ENCODE measurements around the gene HAO2. TPM values are rescaled to one million over a fixed set of nuclear protein-coding genes. Genes with fewer than 3 reads are reported as not detected.

Gene HAO2
- total RNA-seq, 2 experiments from 2014 or later, result not detected

DNA sequence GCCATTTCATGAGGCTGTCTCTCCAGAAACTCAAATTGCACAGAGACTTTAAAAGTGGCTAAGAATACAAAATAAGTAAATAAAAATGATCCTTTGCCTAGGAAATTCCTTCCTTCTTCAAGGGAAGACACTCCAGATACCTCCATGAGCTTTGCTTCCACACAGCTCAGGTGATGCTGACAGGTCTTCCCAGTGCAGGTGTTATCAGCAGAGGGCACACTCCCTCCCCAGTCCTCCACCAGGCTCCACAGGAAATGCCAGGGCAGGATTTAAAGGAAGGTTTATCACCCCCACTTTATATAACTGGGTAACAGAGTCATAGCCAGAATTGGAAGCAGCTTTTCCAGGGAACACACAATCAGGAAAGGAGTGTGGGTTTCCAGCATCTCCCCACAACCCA is 52.1 kb downstream of the HAO2 start:
- Histone ChIP-seq H3K4me3 (ENCODE audit: low read length) (no peak overlapping the region), H3K27me3 (ENCODE audit: control insufficient read depth in 1 of 2, insufficient read depth in 2 of 2, low read length in 2 of 2) (no peaks in the 10 kb centered on the region), H3K27ac (ENCODE audit: low read depth in 1 of 2, low read length in 2 of 2) (no peak overlapping the region), H3K9me3 (ENCODE audit: control insufficient read depth in 1 of 2, insufficient read depth in 1 of 2, low read length in 2 of 2) (no peaks in the 10 kb centered on the region), H3K4me1 (ENCODE audit: insufficient read depth, low read length) (no peaks in the 10 kb centered on the region), H3K36me3 (ENCODE audit: insufficient read depth, low read length) (no peaks in the 10 kb centered on the region)
- H3K27me3 Mint-ChIP-seq, result no peaks in the 10 kb centered on the region
- no peak overlapping the region for H3K27ac Mint-ChIP-seq
- DNase-seq (no peak), ATAC-seq (ENCODE audit: poor library complexity) (no peak)
- no peak overlapping the region for H3K4me3 Mint-ChIP-seq
- CTCF ChIA-PET, result no interaction called here
- H3K4me1 Mint-ChIP-seq (ENCODE audit: low read depth), result no peaks in the 10 kb centered on the region
- intact Hi-C loops (cut with DNase I, micrococcal nuclease), result no loop called here
- no peaks in the 10 kb centered on the region for H3K36me3 Mint-ChIP-seq (ENCODE audit: low read depth)
- TF ChIP-seq, protein P1, sequence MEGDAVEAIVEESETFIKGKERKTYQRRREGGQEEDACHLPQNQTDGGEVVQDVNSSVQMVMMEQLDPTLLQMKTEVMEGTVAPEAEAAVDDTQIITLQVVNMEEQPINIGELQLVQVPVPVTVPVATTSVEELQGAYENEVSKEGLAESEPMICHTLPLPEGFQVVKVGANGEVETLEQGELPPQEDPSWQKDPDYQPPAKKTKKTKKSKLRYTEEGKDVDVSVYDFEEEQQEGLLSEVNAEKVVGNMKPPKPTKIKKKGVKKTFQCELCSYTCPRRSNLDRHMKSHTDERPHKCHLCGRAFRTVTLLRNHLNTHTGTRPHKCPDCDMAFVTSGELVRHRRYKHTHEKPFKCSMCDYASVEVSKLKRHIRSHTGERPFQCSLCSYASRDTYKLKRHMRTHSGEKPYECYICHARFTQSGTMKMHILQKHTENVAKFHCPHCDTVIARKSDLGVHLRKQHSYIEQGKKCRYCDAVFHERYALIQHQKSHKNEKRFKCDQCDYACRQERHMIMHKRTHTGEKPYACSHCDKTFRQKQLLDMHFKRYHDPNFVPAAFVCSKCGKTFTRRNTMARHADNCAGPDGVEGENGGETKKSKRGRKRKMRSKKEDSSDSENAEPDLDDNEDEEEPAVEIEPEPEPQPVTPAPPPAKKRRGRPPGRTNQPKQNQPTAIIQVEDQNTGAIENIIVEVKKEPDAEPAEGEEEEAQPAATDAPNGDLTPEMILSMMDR (IDR thresholded peaks at IDR 0.05), result no peak
- H3K9me3 Mint-ChIP-seq, result no peaks in the 10 kb centered on the region
- POLR2A ChIA-PET, result no interaction called here

DNA sequence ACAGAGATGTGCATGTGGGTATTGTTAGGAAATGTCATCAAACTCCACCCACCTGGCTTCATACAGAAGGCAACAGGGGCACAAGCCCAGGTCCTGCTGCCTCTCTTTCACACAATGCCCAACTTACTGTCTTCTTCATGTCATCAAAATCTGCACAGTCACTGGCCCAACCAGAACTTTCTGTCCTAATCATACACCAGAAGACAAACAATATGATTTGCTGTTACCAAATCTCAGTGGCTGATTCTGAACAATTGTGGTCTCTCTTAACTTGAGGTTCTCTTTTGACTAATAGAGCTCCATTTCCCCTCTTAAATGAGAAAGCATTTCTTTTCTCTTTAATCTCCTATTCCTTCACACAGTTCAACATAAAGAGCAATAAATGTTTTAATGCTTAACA is 54.0 kb downstream of the HAO2 start:
- H3K36me3 ChIP-seq (ENCODE audit: insufficient read depth, low read length), result no peaks in the 10 kb centered on the region

DNA sequence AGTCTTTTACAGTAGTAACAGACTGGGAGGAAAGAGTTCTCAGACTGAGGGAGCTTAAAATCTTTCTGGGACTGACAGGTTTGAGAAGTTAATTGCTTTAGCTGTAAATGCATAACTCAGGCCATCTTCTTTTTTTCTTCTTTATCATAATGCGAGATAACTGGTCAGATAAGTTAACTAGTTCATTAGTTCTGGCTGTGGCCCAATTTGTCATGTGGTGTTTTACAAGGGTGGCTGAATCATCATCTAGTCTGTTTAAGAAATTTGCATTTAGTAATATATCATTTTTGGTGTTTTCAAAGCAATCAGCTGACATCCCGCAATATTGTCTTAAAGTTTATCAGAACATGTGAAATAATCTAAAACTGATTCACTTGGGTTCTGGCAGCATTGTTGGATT is 60.4 kb downstream of the HAO2 start:
- H3K9me3 ChIP-seq (ENCODE audit: control insufficient read depth in 1 of 2, insufficient read depth in 1 of 2, low read length in 2 of 2), result peaks cover 0 to 4% of the 10 kb centered on the region in 2 experiments
- no peaks in the 10 kb centered on the region for H3K36me3 ChIP-seq (ENCODE audit: insufficient read depth, low read length)
- ChIA-PET POLR2A (no interaction called here), CTCF (no interaction called here)
- H3K9me3 Mint-ChIP-seq, result no peaks in the 10 kb centered on the region
- H3K27ac ChIP-seq (ENCODE audit: low read depth in 1 of 2, low read length in 2 of 2), result no peak overlapping the region
- H3K27me3 Mint-ChIP-seq, result peaks cover 41% of the 10 kb centered on the region
- peaks cover 0 to 5% of the 10 kb centered on the region in 2 experiments for H3K27me3 ChIP-seq (ENCODE audit: control insufficient read depth in 1 of 2, insufficient read depth in 2 of 2, low read length in 2 of 2)
- no peaks in the 10 kb centered on the region for H3K36me3 Mint-ChIP-seq (ENCODE audit: low read depth)
- H3K4me1 ChIP-seq (ENCODE audit: insufficient read depth, low read length), result no peaks in the 10 kb centered on the region
- no peak overlapping the region for H3K4me3 ChIP-seq (ENCODE audit: low read length)
- no peak overlapping the region for H3K4me3 Mint-ChIP-seq
- intact Hi-C loops (cut with DNase I, micrococcal nuclease), result no loop called here
- no peaks in the 10 kb centered on the region for H3K4me1 Mint-ChIP-seq (ENCODE audit: low read depth)
- DNase-seq, result no peak
- TF ChIP-seq, protein P1 (IDR thresholded peaks at IDR 0.05), result no peak
- H3K27ac Mint-ChIP-seq, result no peak overlapping the region
- no peak for ATAC-seq (ENCODE audit: poor library complexity)

More for the DNA sequence above, 54.0 kb downstream of the HAO2 start:
- no peak overlapping the region for H3K4me3 ChIP-seq (ENCODE audit: low read length)
- no peak for ATAC-seq (ENCODE audit: poor library complexity)
- POLR2A ChIA-PET, result no interaction called here
- no peaks in the 10 kb centered on the region for H3K4me1 Mint-ChIP-seq (ENCODE audit: low read depth)
- H3K9me3 Mint-ChIP-seq, result no peaks in the 10 kb centered on the region
- intact Hi-C loops (cut with DNase I, micrococcal nuclease), result no loop called here
- H3K27ac ChIP-seq (ENCODE audit: low read depth in 1 of 2, low read length in 2 of 2), result no peak overlapping the region
- no peak for DNase-seq
- H3K36me3 Mint-ChIP-seq (ENCODE audit: low read depth), result no peaks in the 10 kb centered on the region
- no peaks in the 10 kb centered on the region for H3K9me3 ChIP-seq (ENCODE audit: control insufficient read depth in 1 of 2, insufficient read depth in 1 of 2, low read length in 2 of 2)
- H3K27ac Mint-ChIP-seq, result no peak overlapping the region
- CTCF ChIA-PET, result no interaction called here
- no peaks in the 10 kb centered on the region for H3K27me3 ChIP-seq (ENCODE audit: control insufficient read depth in 1 of 2, insufficient read depth in 2 of 2, low read length in 2 of 2)
- peaks cover 6% of the 10 kb centered on the region for H3K27me3 Mint-ChIP-seq
- H3K4me3 Mint-ChIP-seq, result no peak overlapping the region
- no peaks in the 10 kb centered on the region for H3K4me1 ChIP-seq (ENCODE audit: insufficient read depth, low read length)
- TF ChIP-seq, protein P1 (IDR thresholded peaks at IDR 0.05), result no peak
